ENCODE measurements around the gene ATOH8.

The ATOH8 gene

GRCh38 chr2:85786865-85787264 lies 33.1 kb downstream of the ATOH8 start:
- no peak for DNase-seq (ENCODE audit: low spot score)

DNA sequence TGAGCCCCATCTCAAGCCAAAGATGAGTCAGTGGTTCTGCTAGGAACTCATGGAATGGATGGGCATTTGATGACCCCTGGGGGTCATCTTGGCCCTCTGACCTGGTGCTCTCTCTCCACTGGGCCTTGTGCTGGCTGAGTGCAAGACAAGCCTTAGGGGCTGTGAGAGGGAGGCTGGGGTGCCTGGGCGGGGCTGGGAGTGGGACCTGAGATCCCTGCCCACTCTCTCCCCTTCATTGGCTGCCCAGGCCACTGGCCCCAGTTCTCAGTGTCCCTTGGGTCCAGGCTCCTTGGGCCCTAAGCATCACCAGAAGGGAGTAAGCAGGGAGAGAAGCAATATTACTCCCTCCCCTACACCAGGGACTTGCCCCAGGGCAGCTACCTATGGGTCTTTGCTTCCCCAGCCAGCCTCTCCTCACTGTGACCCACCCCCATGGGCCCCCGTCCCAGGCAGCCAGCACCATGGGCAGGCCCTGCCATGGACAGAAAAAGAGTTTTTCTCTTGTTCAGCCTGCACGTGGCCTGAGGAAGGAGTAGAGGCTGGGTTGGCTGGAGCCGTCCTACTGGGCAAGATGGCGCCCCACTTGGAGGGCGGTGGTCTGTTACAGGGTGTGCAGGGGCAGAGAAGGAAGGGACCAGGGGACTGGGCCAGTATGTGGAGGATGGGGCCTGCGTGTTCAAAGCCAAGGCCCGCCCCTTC lies 33.6 kb downstream of the ATOH8 start:
- no peak for DNase-seq (ENCODE audit: low spot score)

DNA sequence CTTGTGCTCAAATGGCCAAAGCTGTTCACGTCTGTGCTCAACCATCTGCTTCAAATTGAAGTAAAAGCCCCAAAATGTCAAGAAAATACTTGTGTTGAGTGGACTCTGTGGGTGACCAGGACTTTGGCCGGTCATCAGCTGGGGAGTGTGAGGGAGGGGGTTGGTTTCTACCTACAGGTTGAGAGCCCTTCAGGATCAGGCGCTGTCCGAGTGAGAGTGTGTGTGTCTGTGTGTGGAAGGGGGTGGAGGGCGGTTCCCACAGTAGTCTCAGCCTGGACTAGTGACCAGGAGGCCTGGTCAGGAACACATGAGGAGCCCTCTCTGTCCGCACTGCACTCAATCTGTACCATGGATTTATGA lies 34.2 kb downstream of the ATOH8 start:
- no peak for DNase-seq (ENCODE audit: low spot score)

- DNase-seq (ENCODE audit: low spot score): no peak
Observed at GRCh38 chr2:85788603-85789002, 34.8 kb downstream of the ATOH8 start.

- DNase-seq (ENCODE audit: low spot score): no peak
Observed at GRCh38 chr2:85789271-85789670, 35.5 kb downstream of the ATOH8 start.

GRCh38 chr2:85790032-85790431 lies 36.2 kb downstream of the ATOH8 start:
- no peak for DNase-seq (ENCODE audit: low spot score)

DNA sequence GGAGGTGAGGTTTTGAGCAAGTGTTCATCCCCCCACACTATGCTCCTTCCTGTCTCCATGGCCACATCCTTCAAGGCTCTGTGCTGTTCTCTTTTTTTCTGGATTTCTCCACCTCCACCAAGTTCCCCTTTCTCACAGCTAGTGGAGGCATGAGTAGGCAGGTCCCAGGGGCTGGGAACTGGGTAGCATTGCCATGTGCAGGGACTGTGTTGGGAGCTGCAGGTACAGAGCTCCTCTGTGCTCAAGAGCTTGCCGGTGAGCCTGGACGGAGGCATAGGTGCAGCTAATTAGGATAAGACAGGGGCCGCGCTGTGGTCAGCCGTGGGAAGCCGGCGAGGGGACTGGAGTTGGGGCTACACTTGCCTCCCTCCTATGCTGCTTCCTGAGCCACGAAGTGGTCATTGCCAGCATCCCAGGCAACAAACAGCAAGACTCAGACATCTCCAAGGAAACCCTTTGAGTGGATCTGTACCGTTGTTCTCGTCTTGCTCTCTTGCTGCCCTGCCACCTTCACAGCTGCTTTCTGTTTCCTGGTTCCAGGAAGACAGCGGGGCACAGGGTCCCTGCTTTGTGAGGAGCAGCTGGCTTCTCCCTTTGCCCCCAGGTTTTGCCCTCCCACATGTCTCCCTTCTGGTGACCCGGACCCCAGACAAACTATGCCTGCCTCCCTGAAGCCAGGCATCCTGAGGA lies 36.9 kb downstream of the ATOH8 start:
- DNase-seq (ENCODE audit: low spot score): peak; percentile 26

DNA sequence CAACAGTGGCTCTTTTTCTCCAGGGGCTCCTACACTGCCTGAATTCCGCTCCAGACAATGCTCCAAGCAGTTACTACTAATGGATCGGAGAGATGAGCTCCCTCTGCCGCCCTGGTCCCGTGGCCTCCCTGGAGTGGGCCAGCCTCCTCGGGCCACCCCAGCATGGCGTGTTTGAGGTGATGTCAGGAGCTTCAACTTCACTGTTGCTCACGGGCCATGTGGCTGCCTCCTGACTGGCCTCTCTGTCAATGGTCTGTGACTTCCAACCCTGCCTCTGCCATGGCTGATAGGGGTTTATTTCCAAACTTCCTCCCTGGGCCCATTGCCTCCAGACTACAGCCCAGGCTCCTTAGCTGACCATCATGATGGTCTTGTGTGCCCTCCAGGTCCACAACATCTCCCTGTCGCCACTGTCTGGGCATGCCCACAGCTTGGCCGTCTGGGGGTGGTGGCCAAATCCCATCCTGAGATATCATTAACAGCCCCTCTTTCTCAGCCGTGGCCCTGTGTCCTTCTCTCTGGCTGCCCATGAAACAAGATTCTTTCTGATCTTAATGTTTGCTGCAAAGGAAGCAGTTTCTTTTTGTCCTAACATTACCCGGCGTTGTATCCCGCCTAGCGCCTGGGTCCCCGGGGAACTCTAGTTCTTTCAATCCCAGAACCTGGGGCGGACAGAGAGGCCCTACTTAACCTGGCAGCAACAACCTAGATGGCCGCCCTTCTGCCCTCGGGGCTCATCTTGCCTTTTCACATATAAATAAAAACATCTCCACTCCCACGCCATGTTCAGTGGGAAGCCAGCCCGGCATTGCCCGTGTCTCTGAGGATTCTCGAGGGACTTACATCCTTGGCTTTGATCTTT lies 38.1 kb downstream of the ATOH8 start:
- no peak for DNase-seq (ENCODE audit: low spot score)

DNA sequence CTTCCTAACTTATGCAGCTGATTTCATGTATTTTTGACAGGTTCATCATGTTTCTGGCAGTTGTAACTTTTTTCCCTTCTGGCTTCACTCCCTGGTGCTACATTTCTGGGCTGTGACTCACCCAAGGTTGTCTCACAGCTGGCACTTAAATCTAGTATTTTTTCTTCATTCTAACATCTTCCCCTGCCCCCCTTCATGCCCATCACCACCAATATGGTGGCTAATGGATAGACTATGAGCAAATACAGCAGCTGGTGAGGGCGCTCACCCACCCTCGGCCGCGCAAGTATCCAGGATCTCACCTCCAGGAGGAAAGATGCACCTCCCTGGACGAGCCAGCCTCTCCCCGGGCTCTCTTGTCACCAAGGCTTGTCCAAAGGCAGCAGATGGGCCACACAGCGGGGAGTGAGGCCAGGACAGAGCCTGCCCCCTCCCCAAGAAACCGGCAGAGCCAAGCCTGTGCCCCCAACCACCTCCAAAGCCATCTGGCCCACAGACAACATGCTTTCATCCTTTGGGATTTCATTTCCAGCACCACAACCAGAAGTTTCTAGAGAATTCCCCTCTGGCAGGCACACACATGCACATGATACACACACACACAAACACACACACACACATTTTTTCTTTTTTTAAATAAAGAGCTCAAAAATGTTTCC lies 39.1 kb downstream of the ATOH8 start:
- peak; percentile 27 for DNase-seq (ENCODE audit: low spot score)

DNA sequence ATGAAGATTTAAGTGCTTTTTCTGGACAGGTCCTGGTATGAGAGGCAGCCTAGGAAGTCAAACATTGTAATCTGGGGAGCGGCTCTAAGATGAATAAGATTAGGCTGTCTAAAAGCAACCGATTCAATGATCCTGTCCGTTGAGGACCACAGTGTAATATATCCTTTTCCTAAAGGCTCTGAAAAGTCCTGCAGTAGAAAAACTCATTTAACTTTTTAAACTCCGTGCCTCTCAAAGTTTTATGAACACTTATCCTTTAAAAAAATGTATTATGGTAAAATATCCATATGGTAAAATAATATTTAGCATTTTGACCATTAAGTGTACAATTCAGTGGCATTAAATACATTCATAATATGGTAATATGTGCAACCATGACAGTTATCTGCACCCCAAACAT lies 39.8 kb downstream of the ATOH8 start:
- no peak for DNase-seq (ENCODE audit: low spot score)

- no peak for DNase-seq (ENCODE audit: low spot score)
Observed at GRCh38 chr2:85794038-85794441, 40.2 kb downstream of the ATOH8 start.

DNA sequence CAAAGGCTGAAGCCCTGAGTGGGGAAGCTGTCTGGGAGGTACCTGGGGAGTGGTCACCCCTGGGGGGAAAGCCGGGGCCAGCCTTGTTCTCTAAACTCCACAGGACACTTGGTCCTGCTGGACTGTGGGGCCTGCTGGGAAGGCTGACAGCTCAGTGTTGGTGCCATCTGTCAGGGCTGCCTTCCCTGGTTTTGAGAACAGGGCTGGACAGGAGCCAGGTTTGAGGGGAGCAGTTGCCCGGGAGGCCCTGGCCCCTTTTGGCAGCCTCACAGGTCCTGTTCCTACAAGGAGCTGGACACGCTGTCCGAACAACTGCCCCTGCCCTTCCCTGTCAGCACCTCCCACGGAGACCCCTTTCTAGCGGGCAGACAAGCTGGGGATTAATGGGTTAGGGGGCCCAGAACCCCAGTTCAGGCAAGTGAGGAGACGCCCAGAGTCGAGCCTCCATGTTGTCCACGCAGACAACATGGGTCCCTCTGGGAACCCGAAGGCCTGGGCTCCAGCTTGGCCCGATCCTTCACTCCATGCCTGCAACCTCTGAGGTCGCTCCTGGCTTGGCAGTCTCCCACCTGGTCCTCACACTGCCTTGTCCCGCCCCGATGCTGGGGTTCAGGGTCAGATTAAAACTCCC lies 40.8 kb downstream of the ATOH8 start:
- DNase-seq (ENCODE audit: low spot score): peak; percentile 68

DNA sequence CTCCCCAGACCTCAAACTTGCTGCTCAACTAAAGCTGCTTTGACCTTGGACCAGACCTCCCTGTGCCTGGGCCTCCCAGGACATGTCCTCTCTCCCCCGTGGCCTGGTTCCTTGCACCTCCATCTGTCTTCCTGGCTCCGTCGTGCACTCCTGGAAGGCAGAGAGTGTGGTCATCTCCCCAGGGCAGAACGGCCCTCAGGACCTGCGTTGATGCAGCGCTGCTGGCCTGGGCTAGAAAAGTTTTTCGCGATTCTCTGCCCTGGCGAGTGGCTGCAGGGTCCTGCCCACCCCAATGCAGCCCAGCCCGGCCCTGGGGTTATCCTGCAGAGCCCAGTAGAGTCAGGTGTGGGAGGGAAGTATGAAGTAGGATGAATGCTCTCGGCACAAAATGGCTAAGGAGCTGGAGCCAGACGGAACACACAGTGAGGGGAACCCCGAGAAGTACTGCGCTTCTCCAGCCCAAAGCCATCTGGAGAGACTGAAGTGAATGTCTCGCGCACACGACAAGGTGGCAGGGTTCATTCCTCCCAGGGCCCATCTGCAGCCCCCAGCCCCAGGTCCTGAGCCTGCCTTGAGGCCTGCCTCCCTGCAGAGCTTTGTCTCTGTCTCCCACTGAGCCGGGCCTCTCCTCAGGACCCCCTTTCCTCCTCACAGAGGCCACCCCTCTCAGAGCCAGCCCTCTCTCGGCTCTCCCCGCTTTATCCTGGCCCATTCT lies 41.7 kb downstream of the ATOH8 start:
- peak; percentile 41 for DNase-seq (ENCODE audit: low spot score)

- no peak for DNase-seq (ENCODE audit: low spot score)
Observed at GRCh38 chr2:85796046-85796340, 42.2 kb downstream of the ATOH8 start.

DNA sequence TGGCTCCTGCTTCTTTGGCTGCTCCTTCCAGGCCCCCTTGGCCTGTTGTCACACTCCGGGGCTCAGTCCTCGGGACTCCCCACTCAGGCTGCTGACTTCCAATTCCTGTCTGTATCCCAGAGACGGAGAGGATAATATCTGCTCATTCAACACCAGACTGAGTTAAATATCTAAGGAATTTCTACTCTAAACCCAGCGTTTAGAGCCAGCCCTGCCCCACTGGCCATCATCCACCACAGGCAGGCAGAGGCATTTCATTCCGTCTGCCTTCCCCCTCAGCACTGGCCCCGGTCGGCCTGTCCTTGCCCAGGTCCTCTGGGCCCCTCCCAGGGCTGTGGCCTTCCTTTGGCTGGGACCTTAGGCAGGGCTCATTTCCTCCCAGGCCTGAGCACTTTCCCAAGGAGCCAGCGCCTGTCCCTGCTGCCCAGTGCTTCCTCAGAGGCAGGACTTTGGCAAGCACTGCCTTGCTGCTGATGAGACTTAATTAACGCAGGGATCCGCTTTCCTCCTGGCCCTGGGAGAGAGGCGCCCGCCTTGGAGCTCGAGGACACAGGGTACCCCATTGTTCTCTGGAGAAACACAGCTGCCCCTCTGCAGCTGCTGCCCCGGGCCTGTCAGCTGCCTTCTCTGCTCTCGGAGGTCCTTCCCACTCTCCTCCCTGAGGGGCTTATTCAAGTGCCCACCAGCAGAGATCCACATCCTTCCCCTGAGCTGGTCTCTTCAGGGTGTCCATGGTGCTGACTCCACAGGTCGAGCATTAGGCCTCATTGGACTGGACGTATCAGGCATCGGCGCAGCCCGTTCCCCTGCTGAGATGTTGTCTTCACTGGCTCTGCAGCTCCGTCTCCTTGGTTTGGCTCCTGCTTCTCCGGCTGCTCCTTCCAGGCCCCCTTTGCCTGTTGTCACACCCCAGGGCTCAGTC lies 42.8 kb downstream of the ATOH8 start:
- no peak for DNase-seq (ENCODE audit: low spot score)

DNA sequence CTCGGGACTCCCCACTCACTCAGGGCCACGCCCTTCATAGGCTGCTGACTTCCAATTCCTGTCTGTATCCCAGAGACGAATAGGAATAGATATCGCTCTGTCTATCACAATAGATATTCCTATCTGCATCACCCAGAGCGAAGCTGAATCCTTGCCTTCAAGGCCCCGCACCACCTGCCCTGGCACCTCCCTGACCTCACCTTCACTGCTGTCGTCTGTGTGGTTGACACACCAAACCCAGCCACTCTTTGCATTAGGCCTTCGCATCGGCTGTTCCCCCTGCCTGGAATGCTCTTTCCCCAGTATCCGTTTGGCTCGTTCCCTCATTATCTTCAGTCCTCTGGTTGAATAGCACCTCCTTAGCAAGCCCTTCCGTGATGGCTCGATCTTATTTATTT lies 43.5 kb downstream of the ATOH8 start:
- DNase-seq (ENCODE audit: low spot score): no peak

- DNase-seq (ENCODE audit: low spot score): peak; percentile 52
Observed at GRCh38 chr2:85797921-85798320, 44.1 kb downstream of the ATOH8 start.

DNA sequence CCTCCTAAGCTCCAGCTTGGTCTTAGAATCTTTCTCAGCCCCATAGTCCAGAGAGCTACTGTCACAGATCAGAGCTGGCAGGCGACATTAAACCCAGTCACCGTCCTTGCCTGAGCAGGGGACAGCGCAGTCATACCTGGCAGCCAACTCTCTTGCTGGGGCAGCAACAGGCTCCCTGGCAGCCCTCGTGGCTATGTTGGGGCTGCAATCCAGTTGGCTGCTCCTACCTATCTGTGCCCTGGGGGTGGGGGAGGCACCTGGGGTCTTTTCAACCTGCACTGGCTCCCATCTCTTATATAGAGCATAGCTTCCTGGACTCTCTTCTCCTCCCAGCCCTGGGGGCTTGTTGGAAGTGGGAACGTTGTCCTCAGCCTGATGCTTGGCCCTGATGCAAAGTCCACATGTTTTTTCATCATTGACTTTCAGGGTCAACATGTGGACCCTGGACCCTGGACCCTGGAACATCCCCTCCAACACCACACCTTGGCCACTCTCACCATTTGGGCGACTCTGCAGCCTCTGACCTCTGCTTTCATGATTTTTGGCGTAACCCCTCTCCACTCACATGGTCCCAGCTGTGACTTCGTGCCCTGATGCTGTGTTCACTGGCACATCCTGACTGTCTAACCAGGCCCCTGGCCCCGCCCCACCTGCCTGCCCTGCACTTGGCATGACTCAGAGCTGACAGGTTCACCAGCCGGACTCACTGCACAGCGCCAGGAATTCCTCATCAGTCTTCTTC lies 45.6 kb downstream of the ATOH8 start:
- peak; percentile 40 for DNase-seq (ENCODE audit: low spot score)

GRCh38 chr2:85800586-85800985 lies 46.8 kb downstream of the ATOH8 start:
- no peak for DNase-seq (ENCODE audit: low spot score)

- no peak for DNase-seq (ENCODE audit: low spot score)
Observed at GRCh38 chr2:85801871-85802270, 48.1 kb downstream of the ATOH8 start.
